HepG2 (cell line): Measurements from ENCODE around the gene STOML3. TPM values are rescaled to one million over a fixed set of nuclear protein-coding genes. Genes with fewer than 3 reads are reported as not detected.
A peak's percentile ranks its signal among the peaks of the same experiment; 100 is the strongest.

Experiments used
- ATAC-seq: fragments of 200-7000 bp; cut with Tn5 transposase; 3 replicates; pipeline ENCODE4 v1.9.1; 2020; ENCODE audit warnings: mild to moderate bottlenecking, moderate library complexity
- BruUV-seq: library from RNA; stranded (reverse); fragments of 400-500 nt; replicated peaks from 2 replicates; lab custom pipeline; 2021; lab: Mats Ljungman, UMichigan
- CTCF ChIA-PET: fragments of 300-600 bp; formaldehyde crosslinking; extraction: SDS; loops from one replicate; lab custom pipeline; 2021; ENCODE audit warnings: low total read pairs, inconsistent platforms, low intra/inter-chr PET ratio; lab: Yijun Ruan, JAX
- POLR2A ChIA-PET: fragments of 350-600 bp; sonication (Branson Sonifier 250); formaldehyde crosslinking; loops from one replicate; lab custom pipeline; 2020; ENCODE audit warnings: antibody characterized with exemption, inconsistent platforms; lab: Yijun Ruan, JAX
- DNase-seq: peaks from one replicate; pipeline ENCODE4 v3.0.0-alpha.2; 2015; ENCODE audit warnings: low spot score
- FAIRE-seq: peaks from 3 replicates; lab custom pipeline; 2011; peaks lifted over from hg19 to GRCh38; lab: Jason Lieb, UNC
- H2AFZ ChIP-seq: one replicate; pipeline ENCODE4 v1.6.1; 2011; ENCODE audit warnings: low read length, inconsistent platforms
- H3K27ac ChIP-seq: fragments of 300-600 bp; 3 replicates; pipeline ENCODE4 v1.8.0; 2011; ENCODE audit warnings: mixed run types, mild to moderate bottlenecking, mixed read lengths, low read length, inconsistent platforms; ENCODE audit not compliant: insufficient read depth; ENCODE audit errors: extremely low read length
- H3K27me3 ChIP-seq, 2 experiments: fragments of 200-600 bp in 1 of 2; 2 replicates in 1 of 2; 3 replicates in 1 of 2; pipeline versions ENCODE4 v1.6.0 to v1.8.0; 2011; ENCODE audit warnings: low read length in 2 of 2, mild to moderate bottlenecking in 2 of 2, moderate library complexity in 2 of 2, inconsistent platforms in 1 of 2; ENCODE audit not compliant: insufficient read depth in 2 of 2, control insufficient read depth in 1 of 2
- H3K36me3 ChIP-seq, 2 experiments: fragments of 200-600 bp in 1 of 2; replicated peaks in 1 of 2; 2 replicates in 1 of 2; 3 replicates in 1 of 2; pipeline versions ENCODE4 v1.5.1 to v1.8.0; 2011; ENCODE audit warnings: low read length in 2 of 2, inconsistent platforms in 1 of 2; ENCODE audit not compliant: insufficient read depth in 2 of 2, control insufficient read depth in 1 of 2
- H3K4me1 ChIP-seq: 2 replicates; pipeline ENCODE4 v1.5.1; 2012; ENCODE audit warnings: low read length, inconsistent platforms; ENCODE audit not compliant: insufficient read depth
- H3K4me2 ChIP-seq: 2 replicates; pipeline ENCODE4 v1.6.0; 2011; ENCODE audit warnings: low read depth, low read length, inconsistent platforms
- H3K4me3 ChIP-seq, 3 experiments: fragments of 200-600 bp in 1 of 3; sonication (generic), shearing (Covaris generic) in 1 of 3; replicated peaks in 1 of 3; 2 replicates each; pipeline ENCODE4 v1.5.1; 2011 to 2016; ENCODE audit warnings: low read length in 3 of 3, inconsistent platforms in 2 of 3, low read depth in 2 of 3, mild to moderate bottlenecking in 2 of 3, control low read depth in 1 of 3, mixed read lengths in 1 of 3; ENCODE audit not compliant: insufficient read depth in 1 of 3
- H3K79me2 ChIP-seq: one replicate; pipeline ENCODE4 v1.6.1; 2011; ENCODE audit warnings: low read length, inconsistent platforms; ENCODE audit not compliant: insufficient read depth
- H3K9ac ChIP-seq: 2 replicates; pipeline ENCODE4 v1.6.0; 2011; ENCODE audit warnings: mild to moderate bottlenecking, low read depth, low read length, inconsistent platforms; ENCODE audit not compliant: insufficient read depth
- H3K9me3 ChIP-seq: 2 replicates; pipeline ENCODE4 v1.5.1; 2012; ENCODE audit warnings: mild to moderate bottlenecking, low read length
- H4K20me1 ChIP-seq: 2 replicates; pipeline ENCODE4 v1.6.0; 2011; ENCODE audit warnings: inconsistent platforms, mild to moderate bottlenecking, low read length, moderate library complexity; ENCODE audit not compliant: insufficient read depth
- CEBPB ChIP-seq: IDR thresholded peaks from 2 replicates; pipeline ENCODE4 v1.6.1; 2011; ENCODE audit warnings: low read depth, low read length, improper control_type of control experiment, borderline replicate concordance
- FOXA1 ChIP-seq, 2 experiments: fragments of 450-650 bp in 1 of 2; sonication (generic) in 1 of 2; formaldehyde crosslinking in 1 of 2; IDR thresholded peaks; 2 replicates each; pipeline versions ENCODE4 v1.4.0 to v1.6.1; 2016 to 2020; ENCODE audit warnings: missing genetic modification reagents in 1 of 2
- FOXP1 ChIP-seq, 2 experiments: fragments of 450-650 bp in 1 of 2; IDR thresholded peaks; 2 replicates each; pipeline ENCODE4 v1.6.1; 2017 to 2018; ENCODE audit warnings: antibody characterized with exemption in 1 of 2
- GABPA ChIP-seq, 2 experiments: IDR thresholded peaks; 2 replicates each; pipeline ENCODE4 v1.6.1; 2011 to 2016; ENCODE audit warnings: low read depth in 2 of 2, low read length in 1 of 2, missing biosample characterization in 1 of 2, missing genetic modification characterization in 1 of 2
- IRX3 ChIP-seq: sonication (generic); formaldehyde crosslinking; IDR thresholded peaks from 2 replicates; pipeline ENCODE4 v1.8.1; 2023; ENCODE audit warnings: mild to moderate bottlenecking, low read depth, missing genetic modification reagents, borderline replicate concordance
- REL ChIP-seq: sonication (generic); formaldehyde crosslinking; conservative IDR thresholded peaks from 2 replicates; pipeline ENCODE4 v1.8.0; 2022; ENCODE audit warnings: mild to moderate bottlenecking, missing genetic modification reagents, moderate library complexity
- SMC3 ChIP-seq: IDR thresholded peaks from 2 replicates; pipeline ENCODE4 v1.6.1; 2011; ENCODE audit warnings: low read length, improper control_type of control experiment
- SOX5 ChIP-seq: IDR thresholded peaks from 2 replicates; pipeline ENCODE4 v1.6.1; 2016; ENCODE audit warnings: borderline replicate concordance
- STAT5B ChIP-seq: sonication (generic); formaldehyde crosslinking; IDR thresholded peaks from 2 replicates; pipeline ENCODE4 v1.4.0; 2020; ENCODE audit warnings: missing genetic modification reagents
- SUZ12 ChIP-seq: fragments of 150-350 bp; IDR thresholded peaks from 2 replicates; pipeline ENCODE4 v1.6.1; 2014; ENCODE audit warnings: low read depth, low read length
- ZNF224 ChIP-seq: sonication (generic); formaldehyde crosslinking; IDR thresholded peaks from 2 replicates; pipeline ENCODE4 v1.5.0; 2020; ENCODE audit warnings: mild to moderate bottlenecking, missing genetic modification reagents
- WGBS: methylation state at CpG from one replicate; pipeline ENCODE4 v1.1.6; 2017; ENCODE audit warnings: low lambda C conversion rate; 5-methylcytosine and 5-hydroxymethylcytosine counted together
- in situ Hi-C: cut with HindIII; loops from 2 replicates; pipeline ENCODE4 v1.10.0; 2017; ENCODE audit warnings: low pct_unique_long_range_greater_than_20kb; ENCODE audit not compliant: extremely low pct_ligation_motif_present
- intact Hi-C: fragments of 100-400 bp; cut with micrococcal nuclease; formaldehyde crosslinking; loops from one replicate; pipeline ENCODE4 v1.10.0; 2022; ENCODE audit not compliant: unreplicated experiment
- polyA plus RNA-seq, 8 experiments: library from polyadenylated mRNA; depleted of rRNA in 3 of 8; stranded (reverse) in 7 of 8; unstranded in 1 of 8; fragments of >200 nt; fragmentation: Illumina TruSeq in 4 of 8; extraction: Trizol in 4 of 8; gene quantifications; 2 replicates each; pipeline versions ENCODE4 v1.2.1 to v1.2.3, GENCODE V29; 2011 to 2016; ENCODE audit warnings: low read depth in 4 of 8, missing spikeins in 1 of 8, mixed read lengths in 1 of 8; ENCODE audit not compliant: insufficient read depth in 1 of 8
- total RNA-seq, 5 experiments: library from RNA; depleted of rRNA; stranded (reverse); fragments of >200 nt; fragmentation: Illumina TruSeq; extraction: Trizol; gene quantifications; 2 replicates each; pipeline ENCODE4 v1.2.3, GENCODE V29; 2016; ENCODE audit warnings: low read depth in 1 of 5
- TF ChIP-seq, protein P1 (sequence below): sonication (generic); formaldehyde crosslinking; IDR thresholded peaks from 2 replicates; pipeline ENCODE4 v1.5.1; 2020; ENCODE audit warnings: mild to moderate bottlenecking, missing genetic modification reagents, borderline replicate concordance

STOML3 gene
- total and polyA plus RNA-seq, 2 of the 13 experiments (the other 11 are each of a cell fraction or from before 2014, with no cell fraction given): not detected

DNA sequence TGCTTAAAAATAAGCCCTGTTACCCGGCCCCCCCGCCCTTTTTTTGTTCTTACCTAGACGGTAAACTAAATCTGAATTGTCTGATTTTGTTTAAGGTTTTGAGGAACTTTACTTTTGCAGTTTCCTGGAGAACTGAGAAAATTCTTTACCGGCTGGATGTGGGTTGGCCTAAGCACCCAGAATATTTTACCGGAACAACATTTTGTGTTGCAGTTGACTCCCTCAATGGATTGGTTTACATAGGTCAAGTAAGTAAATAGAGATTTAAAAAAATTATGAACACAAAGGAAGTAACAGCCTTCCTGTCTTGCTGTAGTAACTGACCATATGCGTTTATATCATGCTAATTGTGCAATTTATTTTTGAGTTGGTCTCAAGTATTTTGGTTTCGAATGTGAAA lies 48.4 kb upstream of the STOML3 start:
- H3K4me1 ChIP-seq: peaks cover 35% of the 10 kb centered on the region
- intact Hi-C loops: loop anchor here (10.0 kb wide), 1 partner anchor 616 kb away; the partner anchor contains the start of gene COG6
- H2AFZ ChIP-seq: peak overlapping the region; percentile 95
- H3K27ac ChIP-seq: peak overlapping the region; percentile 88
- TF ChIP-seq STAT5B (CRISPR knock-in tag) (no peak), REL (CRISPR knock-in tag) (no peak), FOXA1 (IDR thresholded peaks at IDR 0.05) (0 out of 2 replicates have a peak, but pooled peaks have one; percentile 37), FOXA1 (CRISPR knock-in tag; IDR thresholded peaks at IDR 0.05) (peak; percentile 57), SUZ12 (no peak), CEBPB (peak; percentile 22; the same call in 1 of the 2 replicates), GABPA (IDR thresholded peaks at IDR 0.05; ENCODE audit: low read depth, low read length) (no peak), GABPA (CRISPR knock-in tag; IDR thresholded peaks at IDR 0.05; ENCODE audit: low read depth) (peak; percentile 35; the same call in 1 of the 2 replicates), IRX3 (CRISPR knock-in tag) (no peak), FOXP1 (IDR thresholded peaks at IDR 0.05) (no peak), FOXP1 (CRISPR knock-in tag; IDR thresholded peaks at IDR 0.05) (peak; percentile 42), SMC3 (no peak), ZNF224 (CRISPR knock-in tag) (no peak), SOX5 (CRISPR knock-in tag) (peak; percentile 35; the same call in 1 of the 2 replicates)
- TF ChIP-seq, protein P1, sequence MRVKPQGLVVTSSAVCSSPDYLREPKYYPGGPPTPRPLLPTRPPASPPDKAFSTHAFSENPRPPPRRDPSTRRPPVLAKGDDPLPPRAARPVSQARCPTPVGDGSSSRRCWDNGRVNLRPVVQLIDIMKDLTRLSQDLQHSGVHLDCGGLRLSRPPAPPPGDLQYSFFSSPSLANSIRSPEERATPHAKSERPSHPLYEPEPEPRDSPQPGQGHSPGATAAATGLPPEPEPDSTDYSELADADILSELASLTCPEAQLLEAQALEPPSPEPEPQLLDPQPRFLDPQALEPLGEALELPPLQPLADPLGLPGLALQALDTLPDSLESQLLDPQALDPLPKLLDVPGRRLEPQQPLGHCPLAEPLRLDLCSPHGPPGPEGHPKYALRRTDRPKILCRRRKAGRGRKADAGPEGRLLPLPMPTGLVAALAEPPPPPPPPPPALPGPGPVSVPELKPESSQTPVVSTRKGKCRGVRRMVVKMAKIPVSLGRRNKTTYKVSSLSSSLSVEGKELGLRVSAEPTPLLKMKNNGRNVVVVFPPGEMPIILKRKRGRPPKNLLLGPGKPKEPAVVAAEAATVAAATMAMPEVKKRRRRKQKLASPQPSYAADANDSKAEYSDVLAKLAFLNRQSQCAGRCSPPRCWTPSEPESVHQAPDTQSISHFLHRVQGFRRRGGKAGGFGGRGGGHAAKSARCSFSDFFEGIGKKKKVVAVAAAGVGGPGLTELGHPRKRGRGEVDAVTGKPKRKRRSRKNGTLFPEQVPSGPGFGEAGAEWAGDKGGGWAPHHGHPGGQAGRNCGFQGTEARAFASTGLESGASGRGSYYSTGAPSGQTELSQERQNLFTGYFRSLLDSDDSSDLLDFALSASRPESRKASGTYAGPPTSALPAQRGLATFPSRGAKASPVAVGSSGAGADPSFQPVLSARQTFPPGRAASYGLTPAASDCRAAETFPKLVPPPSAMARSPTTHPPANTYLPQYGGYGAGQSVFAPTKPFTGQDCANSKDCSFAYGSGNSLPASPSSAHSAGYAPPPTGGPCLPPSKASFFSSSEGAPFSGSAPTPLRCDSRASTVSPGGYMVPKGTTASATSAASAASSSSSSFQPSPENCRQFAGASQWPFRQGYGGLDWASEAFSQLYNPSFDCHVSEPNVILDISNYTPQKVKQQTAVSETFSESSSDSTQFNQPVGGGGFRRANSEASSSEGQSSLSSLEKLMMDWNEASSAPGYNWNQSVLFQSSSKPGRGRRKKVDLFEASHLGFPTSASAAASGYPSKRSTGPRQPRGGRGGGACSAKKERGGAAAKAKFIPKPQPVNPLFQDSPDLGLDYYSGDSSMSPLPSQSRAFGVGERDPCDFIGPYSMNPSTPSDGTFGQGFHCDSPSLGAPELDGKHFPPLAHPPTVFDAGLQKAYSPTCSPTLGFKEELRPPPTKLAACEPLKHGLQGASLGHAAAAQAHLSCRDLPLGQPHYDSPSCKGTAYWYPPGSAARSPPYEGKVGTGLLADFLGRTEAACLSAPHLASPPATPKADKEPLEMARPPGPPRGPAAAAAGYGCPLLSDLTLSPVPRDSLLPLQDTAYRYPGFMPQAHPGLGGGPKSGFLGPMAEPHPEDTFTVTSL (CRISPR knock-in tag): no peak
- TF ChIP-seq, all 625 proteins: peak for 5
- no peaks in the 10 kb centered on the region for H3K9me3 ChIP-seq
- H4K20me1 ChIP-seq: 0 out of 2 replicates have a peak, but pooled peaks cover 8% of the 10 kb centered on the region
- BruUV-seq: no TSS peak
- DNase-seq (peak; percentile 12), ATAC-seq (no peak), FAIRE-seq (no peak)
- 13% methylated on average over 7 of the region's 7 CpGs for WGBS
- in situ Hi-C loops: no loop called here
- H3K4me2 ChIP-seq: peak overlapping the region; percentile 89
- peak overlapping the region; percentile 84 to 95 (median 86) for H3K4me3 ChIP-seq
- H3K9ac ChIP-seq: peak overlapping the region; percentile 81
- no peaks in the 10 kb centered on the region for H3K36me3 ChIP-seq
- H3K27me3 ChIP-seq: no peaks in the 10 kb centered on the region; a peak in 1 of 5 replicates
- CTCF ChIA-PET: no interaction called here
- POLR2A ChIA-PET: no interaction called here
- H3K79me2 ChIP-seq: peaks cover 48% of the 10 kb centered on the region
